HG03060 (cell line): ENCODE measurements around the gene MUSTN1.

Experiments
- ATAC-seq: cut with Tn5 transposase; IDR thresholded peaks from one replicate; pipeline ENCODE4 v1.9.1; 2021; ENCODE audit warnings: low read depth, moderate number of reproducible peaks; ENCODE audit not compliant: unreplicated experiment

MUSTN1 gene

GRCh38 chr3:52836471-52836845 lies 1.6 kb upstream of the MUSTN1 start:
- ATAC-seq: no peak

- ATAC-seq: no peak
These were observed 1.1 kb upstream of the MUSTN1 start for GRCh38 chr3:52835766-52836470.

- ATAC-seq: no peak
These were observed 1.6 kb downstream of the MUSTN1 start for GRCh38 chr3:52833202-52833601.

GRCh38 chr3:52831500-52832301 lies 3.1 kb downstream of the MUSTN1 start:
- no peak for ATAC-seq

- ATAC-seq: no peak
These were observed 4.1 kb downstream of the MUSTN1 start, which contains the start of gene ITIH4 for GRCh38 chr3:52830535-52831258. TSS of gene ITIH4 (minus strand) at chr3:52830672. CDS start at chr3:52830642, 30 bp downstream.

GRCh38 chr3:52829906-52830463 lies 4.8 kb downstream of the MUSTN1 start:
- no peak for ATAC-seq

- ATAC-seq: no peak
These were observed 5.3 kb downstream of the MUSTN1 start for GRCh38 chr3:52829482-52829881.

- ATAC-seq: no peak
These were observed 6.9 kb downstream of the MUSTN1 start for GRCh38 chr3:52827866-52828376.

- ATAC-seq: no peak
These were observed 7.4 kb downstream of the MUSTN1 start for GRCh38 chr3:52827441-52827840.

- no peak for ATAC-seq
These were observed 10.8 kb downstream of the MUSTN1 start for GRCh38 chr3:52824037-52824436.

GRCh38 chr3:52822363-52822762 lies 12.5 kb downstream of the MUSTN1 start:
- ATAC-seq: no peak

GRCh38 chr3:52820736-52821135 lies 14.1 kb downstream of the MUSTN1 start:
- ATAC-seq: no peak

- no peak for ATAC-seq
These were observed 14.9 kb downstream of the MUSTN1 start for GRCh38 chr3:52819936-52820335.

- ATAC-seq: no peak
These were observed 17.0 kb downstream of the MUSTN1 start for GRCh38 chr3:52817860-52818259.

GRCh38 chr3:52817221-52817620 lies 17.6 kb downstream of the MUSTN1 start:
- no peak for ATAC-seq

GRCh38 chr3:52816654-52817053 lies 18.2 kb downstream of the MUSTN1 start:
- ATAC-seq: no peak

- ATAC-seq: no peak
These were observed 18.6 kb downstream of the MUSTN1 start for GRCh38 chr3:52816199-52816598.

GRCh38 chr3:52813810-52814209 lies 21.0 kb downstream of the MUSTN1 start:
- no peak for ATAC-seq

- no peak for ATAC-seq
These were observed 23.3 kb downstream of the MUSTN1 start for GRCh38 chr3:52811452-52812011.

GRCh38 chr3:52810923-52811322 lies 23.9 kb downstream of the MUSTN1 start:
- no peak for ATAC-seq
